NCI-H748 treated with DMSO at 0.1 percent for 48 hours (cell line): ENCODE data around the gene LEAP2.
"Not testable (repeated sequence)": the region's sequence is repeated elsewhere in the genome, so short reads cannot be mapped to it uniquely, and the experiment has no call there.

Source experiments
- DNase-seq: peaks from one replicate; lab custom pipeline; 2025; lab: John Stamatoyannopoulos, UW

The LEAP2 gene

GRCh38 chr5:132840896-132841295 is 32.6 kb upstream of the LEAP2 start:
- DNase-seq, result no peak

GRCh38 chr5:132841305-132841704 is 32.2 kb upstream of the LEAP2 start:
- no peak for DNase-seq

- DNase-seq, result no peak
Measured at GRCh38 chr5:132848270-132848669, 25.2 kb upstream of the LEAP2 start.

- DNase-seq, result no peak
Measured at GRCh38 chr5:132849347-132849746, 24.1 kb upstream of the LEAP2 start.

- DNase-seq, result no peak
Measured at GRCh38 chr5:132850066-132850465, 23.4 kb upstream of the LEAP2 start.

- no peak for DNase-seq
Measured at GRCh38 chr5:132853323-132853722, 20.1 kb upstream of the LEAP2 start.

GRCh38 chr5:132853790-132854189 is 19.7 kb upstream of the LEAP2 start:
- DNase-seq, result no peak

- DNase-seq, result no peak
Measured at GRCh38 chr5:132854301-132854700, 19.2 kb upstream of the LEAP2 start.

GRCh38 chr5:132854992-132855391 is 18.5 kb upstream of the LEAP2 start:
- not testable (repeated sequence) for DNase-seq

- DNase-seq, result no peak
Measured at GRCh38 chr5:132856011-132856410, 17.5 kb upstream of the LEAP2 start.

GRCh38 chr5:132859889-132860437 is 13.5 kb upstream of the LEAP2 start:
- no peak for DNase-seq

- no peak for DNase-seq
Measured at GRCh38 chr5:132860742-132861141, 12.7 kb upstream of the LEAP2 start.

GRCh38 chr5:132865668-132866341 is 7.7 kb upstream of the LEAP2 start:
- no peak for DNase-seq

- DNase-seq, result peak; percentile 95
Measured at GRCh38 chr5:132866342-132867045, 7.0 kb upstream of the LEAP2 start, which contains the start of the genes GDF9 and UQCRQ. Gene GDF9 (minus strand): TSS chr5:132866469. CDS start chr5:132864533, 1,936 bp downstream. Gene UQCRQ (plus strand): TSS chr5:132866642. CDS start chr5:132866882, 240 bp downstream.

- no peak for DNase-seq
Measured at GRCh38 chr5:132867046-132867451, 6.4 kb upstream of the LEAP2 start.

- no peak for DNase-seq
Measured at GRCh38 chr5:132868754-132869153, 4.7 kb upstream of the LEAP2 start.

GRCh38 chr5:132870801-132871200 is 2.7 kb upstream of the LEAP2 start:
- DNase-seq, result no peak

- no peak for DNase-seq
Measured at GRCh38 chr5:132871459-132872284, 1.8 kb upstream of the LEAP2 start.

GRCh38 chr5:132872788-132873118 is 715 bp upstream of the LEAP2 start:
- DNase-seq, result no peak

- no peak for DNase-seq
Measured at GRCh38 chr5:132873930-132874271, 433 bp downstream of the LEAP2 start.

GRCh38 chr5:132876020-132876759 is 2.7 kb downstream of the LEAP2 start:
- no peak for DNase-seq

GRCh38 chr5:132877466-132877865 is 4.0 kb downstream of the LEAP2 start:
- no peak for DNase-seq
